GM23338 (cell line): ENCODE measurements around the gene LAPTM5. TPM values are rescaled to one million over a fixed set of nuclear protein-coding genes. Genes with fewer than 3 reads are reported as not detected.
A peak's percentile ranks its signal among the peaks of the same experiment; 100 is the strongest.

Experiments used
- ATAC-seq: fragments of 200-7000 bp; cut with Tn5 transposase; 3 replicates; pipeline ENCODE4 v1.9.1; 2020
- DNase-seq: peaks from one replicate; pipeline ENCODE4 v3.0.0-alpha.2; 2015; ENCODE audit warnings: low spot score
- H2AFZ ChIP-seq: fragments of 200-600 bp; sonication (generic); 2 replicates; pipeline ENCODE4 v1.8.0; 2016; ENCODE audit warnings: antibody characterized with exemption, mild to moderate bottlenecking, moderate library complexity
- H3F3A ChIP-seq: fragments of 200-600 bp; sonication (generic); replicated peaks from 2 replicates; pipeline ENCODE4 v1.8.0; 2017; ENCODE audit warnings: antibody characterized with exemption, mixed run types, low read depth
- H3K27ac ChIP-seq: fragments of 200-600 bp; sonication (generic); 2 replicates; pipeline ENCODE4 v1.6.1; 2016; ENCODE audit warnings: low read depth
- H3K27me3 ChIP-seq: fragments of 200-600 bp; sonication (generic); 2 replicates; pipeline ENCODE4 v1.8.0; 2016; ENCODE audit warnings: mild to moderate bottlenecking, mixed run types, moderate library complexity; ENCODE audit not compliant: insufficient read depth
- H3K36me3 ChIP-seq: fragments of 200-600 bp; sonication (generic); 2 replicates; pipeline ENCODE4 v1.8.0; 2016; ENCODE audit warnings: mild to moderate bottlenecking; ENCODE audit not compliant: insufficient read depth
- H3K4me1 ChIP-seq: fragments of 200-600 bp; sonication (generic); 2 replicates; pipeline ENCODE4 v1.8.0; 2016; ENCODE audit warnings: mild to moderate bottlenecking, moderate library complexity; ENCODE audit not compliant: insufficient read depth
- H3K4me2 ChIP-seq: fragments of 200-600 bp; sonication (generic); 2 replicates; pipeline ENCODE4 v1.7.1; 2017; ENCODE audit warnings: mixed run types
- H3K4me3 ChIP-seq: fragments of 200-600 bp; sonication (generic); 2 replicates; pipeline ENCODE4 v1.6.1; 2016; ENCODE audit warnings: mixed run types
- H3K79me2 ChIP-seq: fragments of 200-600 bp; sonication (generic); replicated peaks from 2 replicates; pipeline ENCODE4 v1.8.0; 2017; ENCODE audit warnings: mild to moderate bottlenecking; ENCODE audit not compliant: insufficient read depth
- H3K9me2 ChIP-seq: fragments of 200-600 bp; sonication (generic); 2 replicates; pipeline ENCODE4 v1.8.0; 2017; ENCODE audit not compliant: insufficient read depth
- H4K20me1 ChIP-seq: fragments of 200-600 bp; sonication (generic); replicated peaks from 2 replicates; pipeline ENCODE4 v1.8.0; 2017; ENCODE audit warnings: mild to moderate bottlenecking; ENCODE audit not compliant: insufficient read depth
- H3K27ac Mint-ChIP-seq: 2 replicates; pipeline ENCODE4 v1.8.0; 2020; ENCODE audit warnings: inconsistent platforms, mild to moderate bottlenecking, moderate library complexity, mixed read lengths
- H3K27me3 Mint-ChIP-seq: 3 replicates; pipeline ENCODE4 v1.8.0; 2022; ENCODE audit warnings: low read depth, mild to moderate bottlenecking, moderate library complexity, mixed read lengths, inconsistent platforms; ENCODE audit not compliant: insufficient read depth, poor library complexity
- H3K36me3 Mint-ChIP-seq: 3 replicates; pipeline ENCODE4 v1.8.0; 2021; ENCODE audit warnings: low read depth, mild to moderate bottlenecking, inconsistent platforms, moderate library complexity, mixed read lengths
- H3K4me1 Mint-ChIP-seq: 3 replicates; pipeline ENCODE4 v1.8.0; 2020; ENCODE audit warnings: mild to moderate bottlenecking, inconsistent platforms, mixed read lengths
- H3K4me3 Mint-ChIP-seq: 3 replicates; pipeline ENCODE4 v1.8.0; 2021; ENCODE audit warnings: moderate library complexity, mild to moderate bottlenecking, inconsistent platforms, mixed read lengths
- H3K9me3 Mint-ChIP-seq: 3 replicates; pipeline ENCODE4 v1.8.0; 2020; ENCODE audit warnings: moderate library complexity, mild to moderate bottlenecking, inconsistent platforms, mixed read lengths
- CREB1 ChIP-seq: fragments of 250-450 bp; sonication (Bioruptor Pico); IDR thresholded peaks from 2 replicates; pipeline ENCODE4 v1.5.0; 2020; ENCODE audit warnings: low read depth, mild to moderate bottlenecking, moderate library complexity
- CTCF ChIP-seq, 2 experiments: fragments of 200-600 bp in 1 of 2; sonication (generic) in 1 of 2; conservative IDR thresholded peaks; 2 replicates each; pipeline versions ENCODE4 v1.5.1 to v1.6.1; 2016 to 2017; ENCODE audit warnings: antibody characterized with exemption in 2 of 2, low read depth in 2 of 2, mild to moderate bottlenecking in 2 of 2, moderate library complexity in 1 of 2
- ETS1 ChIP-seq: IDR thresholded peaks from 2 replicates; pipeline ENCODE4 v1.6.1; 2016; ENCODE audit warnings: antibody characterized with exemption
- EZH2 ChIP-seq: fragments of 200-600 bp; sonication (generic); IDR thresholded peaks from one replicate; pipeline ENCODE4 v1.8.0; 2017; ENCODE audit warnings: antibody characterized with exemption, mild to moderate bottlenecking, low read depth; ENCODE audit not compliant: unreplicated experiment
- EZH2phosphoT487 ChIP-seq: fragments of 200-600 bp; sonication (generic); IDR thresholded peaks from one replicate; pipeline ENCODE4 v1.8.1; 2018; ENCODE audit warnings: antibody characterized with exemption; ENCODE audit not compliant: unreplicated experiment
- JUNB ChIP-seq: IDR thresholded peaks from one replicate; pipeline ENCODE4 v1.6.1; 2016; ENCODE audit warnings: antibody characterized with exemption; ENCODE audit not compliant: unreplicated experiment
- NANOG ChIP-seq: IDR thresholded peaks from 2 replicates; pipeline ENCODE4 v1.6.1; 2016; ENCODE audit warnings: antibody characterized with exemption, borderline replicate concordance
- POLR2AphosphoS5 ChIP-seq: IDR thresholded peaks from 2 replicates; pipeline ENCODE4 v1.6.1; 2016; ENCODE audit warnings: antibody characterized with exemption, low read depth
- STAT1 ChIP-seq: IDR thresholded peaks from one replicate; pipeline ENCODE4 v1.6.1; 2016; ENCODE audit warnings: antibody characterized with exemption; ENCODE audit not compliant: unreplicated experiment
- ZNF114 ChIP-seq: fragments of 250-450 bp; sonication (Bioruptor Pico); IDR thresholded peaks from 2 replicates; pipeline ENCODE4 v1.5.0; 2020; ENCODE audit warnings: mild to moderate bottlenecking, moderate library complexity
- ZNF331 ChIP-seq: fragments of 250-450 bp; sonication (Bioruptor Pico); IDR thresholded peaks from 2 replicates; pipeline ENCODE4 v1.5.0; 2020; ENCODE audit warnings: low read depth, mild to moderate bottlenecking, moderate library complexity
- polyA plus RNA-seq: library from polyadenylated mRNA; unstranded; fragments of >200 nt; fragmentation: Nextera tagmentation; extraction: Ambion mirVana; gene quantifications from 2 replicates; pipeline ENCODE4 v1.2.1, GENCODE V29; 2016
- total RNA-seq: library from RNA; depleted of rRNA; stranded (reverse); fragments of >200 nt; shearing (Covaris generic); gene quantifications from 2 replicates; pipeline ENCODE4 v1.2.3, GENCODE V29; 2014
- TF ChIP-seq, protein P1 (sequence below): fragments of 250-450 bp; sonication (Bioruptor Pico); IDR thresholded peaks from 2 replicates; pipeline ENCODE4 v1.5.0; 2020; ENCODE audit warnings: mild to moderate bottlenecking, moderate library complexity
- TF ChIP-seq, protein P2 (sequence below): IDR thresholded peaks from one replicate; pipeline ENCODE4 v1.6.1; 2018; ENCODE audit warnings: antibody characterized with exemption; ENCODE audit not compliant: unreplicated experiment

LAPTM5 gene
- total and polyA plus RNA-seq, 2 experiments from 2014 or later: 0.21 TPM; not detected in 1

- TF ChIP-seq ZNF331: no peak
- TF ChIP-seq, protein P1, sequence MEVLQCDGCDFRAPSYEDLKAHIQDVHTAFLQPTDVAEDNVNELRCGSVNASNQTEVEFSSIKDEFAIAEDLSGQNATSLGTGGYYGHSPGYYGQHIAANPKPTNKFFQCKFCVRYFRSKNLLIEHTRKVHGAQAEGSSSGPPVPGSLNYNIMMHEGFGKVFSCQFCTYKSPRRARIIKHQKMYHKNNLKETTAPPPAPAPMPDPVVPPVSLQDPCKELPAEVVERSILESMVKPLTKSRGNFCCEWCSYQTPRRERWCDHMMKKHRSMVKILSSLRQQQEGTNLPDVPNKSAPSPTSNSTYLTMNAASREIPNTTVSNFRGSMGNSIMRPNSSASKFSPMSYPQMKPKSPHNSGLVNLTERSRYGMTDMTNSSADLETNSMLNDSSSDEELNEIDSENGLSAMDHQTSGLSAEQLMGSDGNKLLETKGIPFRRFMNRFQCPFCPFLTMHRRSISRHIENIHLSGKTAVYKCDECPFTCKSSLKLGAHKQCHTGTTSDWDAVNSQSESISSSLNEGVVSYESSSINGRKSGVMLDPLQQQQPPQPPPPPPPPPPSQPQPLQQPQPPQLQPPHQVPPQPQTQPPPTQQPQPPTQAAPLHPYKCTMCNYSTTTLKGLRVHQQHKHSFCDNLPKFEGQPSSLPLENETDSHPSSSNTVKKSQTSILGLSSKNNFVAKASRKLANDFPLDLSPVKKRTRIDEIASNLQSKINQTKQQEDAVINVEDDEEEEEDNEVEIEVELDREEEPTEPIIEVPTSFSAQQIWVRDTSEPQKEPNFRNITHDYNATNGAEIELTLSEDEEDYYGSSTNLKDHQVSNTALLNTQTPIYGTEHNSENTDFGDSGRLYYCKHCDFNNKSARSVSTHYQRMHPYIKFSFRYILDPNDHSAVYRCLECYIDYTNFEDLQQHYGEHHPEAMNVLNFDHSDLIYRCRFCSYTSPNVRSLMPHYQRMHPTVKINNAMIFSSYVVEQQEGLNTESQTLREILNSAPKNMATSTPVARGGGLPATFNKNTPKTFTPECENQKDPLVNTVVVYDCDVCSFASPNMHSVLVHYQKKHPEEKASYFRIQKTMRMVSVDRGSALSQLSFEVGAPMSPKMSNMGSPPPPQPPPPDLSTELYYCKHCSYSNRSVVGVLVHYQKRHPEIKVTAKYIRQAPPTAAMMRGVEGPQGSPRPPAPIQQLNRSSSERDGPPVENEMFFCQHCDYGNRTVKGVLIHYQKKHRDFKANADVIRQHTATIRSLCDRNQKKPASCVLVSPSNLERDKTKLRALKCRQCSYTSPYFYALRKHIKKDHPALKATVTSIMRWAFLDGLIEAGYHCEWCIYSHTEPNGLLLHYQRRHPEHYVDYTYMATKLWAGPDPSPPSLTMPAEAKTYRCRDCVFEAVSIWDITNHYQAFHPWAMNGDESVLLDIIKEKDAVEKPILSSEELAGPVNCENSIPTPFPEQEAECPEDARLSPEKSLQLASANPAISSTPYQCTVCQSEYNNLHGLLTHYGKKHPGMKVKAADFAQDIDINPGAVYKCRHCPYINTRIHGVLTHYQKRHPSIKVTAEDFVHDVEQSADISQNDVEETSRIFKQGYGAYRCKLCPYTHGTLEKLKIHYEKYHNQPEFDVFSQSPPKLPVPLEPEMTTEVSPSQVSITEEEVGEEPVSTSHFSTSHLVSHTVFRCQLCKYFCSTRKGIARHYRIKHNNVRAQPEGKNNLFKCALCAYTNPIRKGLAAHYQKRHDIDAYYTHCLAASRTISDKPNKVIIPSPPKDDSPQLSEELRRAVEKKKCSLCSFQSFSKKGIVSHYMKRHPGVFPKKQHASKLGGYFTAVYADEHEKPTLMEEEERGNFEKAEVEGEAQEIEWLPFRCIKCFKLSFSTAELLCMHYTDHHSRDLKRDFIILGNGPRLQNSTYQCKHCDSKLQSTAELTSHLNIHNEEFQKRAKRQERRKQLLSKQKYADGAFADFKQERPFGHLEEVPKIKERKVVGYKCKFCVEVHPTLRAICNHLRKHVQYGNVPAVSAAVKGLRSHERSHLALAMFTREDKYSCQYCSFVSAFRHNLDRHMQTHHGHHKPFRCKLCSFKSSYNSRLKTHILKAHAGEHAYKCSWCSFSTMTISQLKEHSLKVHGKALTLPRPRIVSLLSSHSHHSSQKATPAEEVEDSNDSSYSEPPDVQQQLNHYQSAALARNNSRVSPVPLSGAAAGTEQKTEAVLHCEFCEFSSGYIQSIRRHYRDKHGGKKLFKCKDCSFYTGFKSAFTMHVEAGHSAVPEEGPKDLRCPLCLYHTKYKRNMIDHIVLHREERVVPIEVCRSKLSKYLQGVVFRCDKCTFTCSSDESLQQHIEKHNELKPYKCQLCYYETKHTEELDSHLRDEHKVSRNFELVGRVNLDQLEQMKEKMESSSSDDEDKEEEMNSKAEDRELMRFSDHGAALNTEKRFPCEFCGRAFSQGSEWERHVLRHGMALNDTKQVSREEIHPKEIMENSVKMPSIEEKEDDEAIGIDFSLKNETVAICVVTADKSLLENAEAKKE (CRISPR knock-in tag): no peak
- TF ChIP-seq POLR2AphosphoS5: no peak
- TF ChIP-seq JUNB: no peak
- no peak for TF ChIP-seq EZH2
- TF ChIP-seq EZH2phosphoT487: no peak
- no peak for TF ChIP-seq CREB1 (CRISPR knock-in tag)
- TF ChIP-seq STAT1: no peak
- TF ChIP-seq ETS1: no peak
- no peak for TF ChIP-seq CTCF (conservative IDR thresholded peaks at IDR 0.05; ENCODE audit: low read depth in 2 of 2)
- TF ChIP-seq, protein P2, sequence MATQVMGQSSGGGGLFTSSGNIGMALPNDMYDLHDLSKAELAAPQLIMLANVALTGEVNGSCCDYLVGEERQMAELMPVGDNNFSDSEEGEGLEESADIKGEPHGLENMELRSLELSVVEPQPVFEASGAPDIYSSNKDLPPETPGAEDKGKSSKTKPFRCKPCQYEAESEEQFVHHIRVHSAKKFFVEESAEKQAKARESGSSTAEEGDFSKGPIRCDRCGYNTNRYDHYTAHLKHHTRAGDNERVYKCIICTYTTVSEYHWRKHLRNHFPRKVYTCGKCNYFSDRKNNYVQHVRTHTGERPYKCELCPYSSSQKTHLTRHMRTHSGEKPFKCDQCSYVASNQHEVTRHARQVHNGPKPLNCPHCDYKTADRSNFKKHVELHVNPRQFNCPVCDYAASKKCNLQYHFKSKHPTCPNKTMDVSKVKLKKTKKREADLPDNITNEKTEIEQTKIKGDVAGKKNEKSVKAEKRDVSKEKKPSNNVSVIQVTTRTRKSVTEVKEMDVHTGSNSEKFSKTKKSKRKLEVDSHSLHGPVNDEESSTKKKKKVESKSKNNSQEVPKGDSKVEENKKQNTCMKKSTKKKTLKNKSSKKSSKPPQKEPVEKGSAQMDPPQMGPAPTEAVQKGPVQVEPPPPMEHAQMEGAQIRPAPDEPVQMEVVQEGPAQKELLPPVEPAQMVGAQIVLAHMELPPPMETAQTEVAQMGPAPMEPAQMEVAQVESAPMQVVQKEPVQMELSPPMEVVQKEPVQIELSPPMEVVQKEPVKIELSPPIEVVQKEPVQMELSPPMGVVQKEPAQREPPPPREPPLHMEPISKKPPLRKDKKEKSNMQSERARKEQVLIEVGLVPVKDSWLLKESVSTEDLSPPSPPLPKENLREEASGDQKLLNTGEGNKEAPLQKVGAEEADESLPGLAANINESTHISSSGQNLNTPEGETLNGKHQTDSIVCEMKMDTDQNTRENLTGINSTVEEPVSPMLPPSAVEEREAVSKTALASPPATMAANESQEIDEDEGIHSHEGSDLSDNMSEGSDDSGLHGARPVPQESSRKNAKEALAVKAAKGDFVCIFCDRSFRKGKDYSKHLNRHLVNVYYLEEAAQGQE: no peak
- TF ChIP-seq NANOG: no peak
- no peak for TF ChIP-seq ZNF114 (CRISPR knock-in tag)
- H3K4me1 ChIP-seq: peaks cover 17% of the 10 kb centered on the region
- DNase-seq (no peak), ATAC-seq (no peak)
- H3K36me3 ChIP-seq: no peaks in the 10 kb centered on the region
- no peaks in the 10 kb centered on the region for H3K27me3 ChIP-seq
- no peaks in the 10 kb centered on the region for H4K20me1 ChIP-seq
- H3K4me3 ChIP-seq: no peak overlapping the region
- Mint-ChIP-seq H3K27ac (no peak overlapping the region), H3K36me3 (no peaks in the 10 kb centered on the region), H3K4me1 (peaks cover 47% of the 10 kb centered on the region), H3K27me3 (peaks cover 10% of the 10 kb centered on the region), H3K4me3 (no peak overlapping the region), H3K9me3 (no peaks in the 10 kb centered on the region)
- no peak overlapping the region; the same call in 1 of the 2 replicates for H3K4me2 ChIP-seq
- H3K9me2 ChIP-seq: no peaks in the 10 kb centered on the region
- H3K27ac ChIP-seq: no peak overlapping the region
- H3F3A ChIP-seq: no peaks in the 10 kb centered on the region
- H3K79me2 ChIP-seq: no peaks in the 10 kb centered on the region
- H2AFZ ChIP-seq: peak overlapping the region; percentile 87; the same call in 1 of the 2 replicates
Observed at GRCh38 chr1:30803562-30803961, 46.0 kb upstream of the LAPTM5 start.
